SIG-M5 treated with dmso at 0.1 percent for 504 hours (cell line): ENCODE data around the gene SMIM24.
"Not testable (repeated sequence)": the region's sequence is repeated elsewhere in the genome, so short reads cannot be mapped to it uniquely, and the experiment has no call there.

Experiments used
- DNase-seq: peaks from one replicate; lab custom pipeline; 2025; ENCODE audit not compliant: unreplicated experiment; lab: John Stamatoyannopoulos, UW

SMIM24 gene

DNA sequence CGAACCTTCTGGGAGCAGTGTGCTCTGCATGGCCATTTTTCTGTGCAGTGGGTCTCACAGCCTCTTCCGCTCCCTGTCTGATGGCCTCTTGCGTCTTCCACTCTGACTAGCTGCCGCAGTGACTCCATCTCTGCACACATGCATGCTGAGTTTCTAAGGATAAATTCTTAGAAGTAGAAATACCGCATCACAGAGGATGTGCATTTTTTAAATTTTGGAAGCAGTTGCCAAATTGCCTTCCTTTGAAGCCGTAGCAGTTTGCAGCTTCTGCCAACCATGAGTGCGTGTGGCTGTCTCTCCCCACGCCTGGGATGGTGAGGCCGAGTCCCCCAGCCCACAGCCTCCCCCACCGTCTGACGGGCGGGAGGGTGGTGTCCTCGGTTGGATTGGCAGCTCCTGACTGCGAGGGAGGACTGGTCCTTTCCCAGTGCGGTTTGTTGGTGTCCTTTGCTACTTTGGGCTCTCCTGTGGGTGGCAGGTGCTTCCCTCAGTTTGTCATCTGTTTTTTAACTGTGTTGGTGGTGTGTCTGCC lies 35.6 kb upstream of the SMIM24 start:
- DNase-seq: no peak

DNA sequence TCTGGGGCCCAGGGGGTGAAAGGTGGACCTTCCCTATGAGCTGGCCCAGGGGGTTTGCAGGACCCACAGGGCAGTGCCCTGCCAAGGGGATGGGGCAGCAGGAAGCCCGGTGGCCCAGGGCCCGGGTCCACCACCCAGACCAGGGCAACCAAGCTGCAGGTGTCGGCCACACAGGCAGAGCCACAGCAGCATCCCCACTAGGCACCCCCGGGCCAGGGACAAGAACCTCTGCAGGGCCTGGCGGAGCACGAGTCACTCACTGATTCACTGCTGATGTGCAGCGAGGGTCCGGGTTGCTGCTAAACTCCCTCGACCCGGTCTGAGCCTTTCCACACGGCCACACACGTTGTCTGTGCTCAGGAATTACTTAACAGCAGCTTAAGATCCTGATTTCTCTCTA lies 34.6 kb upstream of the SMIM24 start:
- no peak for DNase-seq

DNA sequence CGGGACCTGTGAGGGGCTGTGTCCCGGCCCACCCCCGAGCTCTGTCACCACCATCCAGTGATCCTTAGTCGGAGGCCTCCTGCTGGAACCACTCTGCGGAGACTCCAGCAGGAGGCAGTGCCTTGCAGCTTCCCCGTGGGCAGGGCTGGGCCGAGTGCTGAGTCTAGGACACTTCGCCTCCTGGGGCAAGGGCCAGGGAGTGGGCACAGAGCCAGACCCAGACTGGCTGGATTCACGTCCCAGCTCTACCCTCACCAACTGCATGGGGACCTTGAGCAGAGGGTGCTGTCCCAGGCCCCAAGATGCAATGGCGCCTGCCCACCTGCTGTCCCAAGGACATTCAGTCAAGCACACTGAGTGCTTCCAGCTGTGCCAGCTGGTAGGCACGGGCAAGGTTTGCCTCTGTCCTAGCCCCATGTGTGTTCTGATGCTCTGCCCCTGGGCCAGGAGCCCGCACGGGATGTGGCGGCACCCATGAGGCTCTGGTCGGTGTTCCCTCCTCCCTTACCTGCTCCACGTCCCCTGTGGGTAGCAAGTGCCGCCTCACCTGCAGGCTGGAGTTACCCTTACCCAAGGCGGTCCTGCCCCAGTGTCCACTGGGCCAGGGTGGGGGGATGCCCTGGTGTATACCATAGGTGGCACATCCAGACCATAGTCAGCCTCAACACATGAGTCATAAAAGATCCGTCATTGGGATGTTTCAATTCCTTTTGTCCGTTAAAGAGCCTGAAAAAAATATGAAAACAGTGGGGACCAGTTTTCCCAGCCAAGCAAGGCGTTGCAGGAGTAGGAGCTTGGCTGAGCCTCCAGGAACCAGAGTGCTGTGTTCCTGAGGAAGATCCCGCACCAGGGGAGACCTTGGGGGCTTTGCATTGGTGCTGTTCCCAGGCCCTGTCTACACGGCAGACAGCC lies 33.2 kb upstream of the SMIM24 start:
- no peak for DNase-seq

DNA sequence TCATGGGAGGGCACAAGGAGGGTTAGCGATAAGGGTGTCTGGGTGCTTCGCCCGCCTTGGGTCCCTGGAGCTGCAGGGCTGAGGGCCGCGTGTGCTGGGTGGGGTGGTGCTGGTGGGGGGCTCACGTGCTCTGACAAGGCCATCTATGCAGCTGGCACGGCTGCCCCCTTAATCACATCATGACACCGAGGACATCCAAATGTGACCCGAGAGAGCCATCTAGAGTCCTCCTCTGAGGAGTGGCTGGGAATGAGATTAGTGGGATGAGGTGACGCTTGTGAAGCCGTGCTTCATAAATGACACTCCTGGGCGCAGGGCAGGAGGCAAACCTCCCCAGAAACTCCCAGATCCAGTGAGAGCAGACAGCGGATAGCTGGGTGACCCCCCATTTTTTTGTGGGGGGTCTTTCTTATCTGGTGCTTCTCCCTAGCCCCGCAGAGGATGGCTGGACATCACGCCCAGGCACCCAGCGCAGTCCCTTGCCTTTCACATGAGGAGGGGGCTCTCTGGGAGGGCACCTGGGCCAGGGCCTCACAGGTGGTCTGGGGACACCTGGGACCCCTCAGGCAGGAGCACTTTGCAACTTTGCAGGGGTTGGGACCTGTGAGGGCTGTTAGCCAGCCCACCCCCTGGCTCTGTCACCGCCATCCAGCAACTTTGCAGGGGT lies 32.4 kb upstream of the SMIM24 start:
- no peak for DNase-seq

DNA sequence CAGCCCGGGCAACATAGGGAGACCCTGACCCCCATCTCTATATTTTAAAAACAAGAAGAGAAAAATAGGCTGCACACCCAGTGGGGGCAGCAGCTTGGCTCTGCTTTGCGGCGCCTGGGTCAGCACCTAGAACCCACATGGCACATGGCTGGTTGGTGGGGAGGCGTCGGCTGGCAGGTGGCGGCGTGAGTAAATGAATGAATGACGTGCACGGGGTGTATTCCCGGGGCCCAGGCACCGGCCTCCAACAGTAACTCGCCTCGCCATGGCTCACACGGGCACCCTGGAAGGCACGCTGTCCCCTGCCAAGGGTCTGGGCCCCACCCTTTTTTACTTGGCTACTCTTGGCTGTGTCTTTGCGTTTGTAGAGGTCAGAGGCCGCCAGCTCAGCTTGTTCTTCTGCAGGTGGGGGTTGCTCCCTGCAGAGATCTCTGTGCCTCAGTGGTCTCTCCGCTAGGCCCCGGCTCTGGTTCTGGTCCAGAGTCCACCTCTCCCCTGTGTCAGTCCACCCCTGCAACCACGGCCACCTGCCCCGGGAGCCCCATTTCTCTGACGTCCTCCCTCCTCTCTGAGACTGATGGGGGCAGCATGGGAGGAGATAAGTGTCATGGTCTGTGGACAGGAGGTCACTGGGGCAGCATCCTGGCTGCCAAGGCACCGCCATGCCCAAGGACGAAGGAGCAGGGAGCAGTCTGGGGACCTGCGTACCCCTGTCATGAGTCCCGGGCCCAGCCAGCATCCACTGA lies 31.4 kb upstream of the SMIM24 start:
- DNase-seq: no peak

DNA sequence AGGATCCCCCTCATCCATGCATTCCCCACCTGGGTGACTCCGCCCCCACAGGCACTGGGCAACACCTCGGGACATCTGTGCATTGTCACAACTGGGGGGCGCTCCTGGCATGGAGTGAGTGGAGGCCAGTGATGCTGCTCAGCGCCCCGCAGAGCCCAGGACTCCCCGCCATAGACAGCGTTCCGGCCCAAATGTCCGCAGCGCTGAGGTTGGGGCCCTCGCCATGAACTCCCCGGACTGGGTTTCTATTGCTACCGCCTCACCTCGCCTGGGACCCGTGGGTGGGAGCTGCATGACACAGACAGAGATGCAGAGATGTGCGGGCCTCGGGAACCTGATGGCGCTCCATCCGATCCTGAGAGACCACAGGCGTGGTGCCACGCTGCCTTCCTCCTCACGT lies 30.4 kb upstream of the SMIM24 start:
- no peak for DNase-seq

DNA sequence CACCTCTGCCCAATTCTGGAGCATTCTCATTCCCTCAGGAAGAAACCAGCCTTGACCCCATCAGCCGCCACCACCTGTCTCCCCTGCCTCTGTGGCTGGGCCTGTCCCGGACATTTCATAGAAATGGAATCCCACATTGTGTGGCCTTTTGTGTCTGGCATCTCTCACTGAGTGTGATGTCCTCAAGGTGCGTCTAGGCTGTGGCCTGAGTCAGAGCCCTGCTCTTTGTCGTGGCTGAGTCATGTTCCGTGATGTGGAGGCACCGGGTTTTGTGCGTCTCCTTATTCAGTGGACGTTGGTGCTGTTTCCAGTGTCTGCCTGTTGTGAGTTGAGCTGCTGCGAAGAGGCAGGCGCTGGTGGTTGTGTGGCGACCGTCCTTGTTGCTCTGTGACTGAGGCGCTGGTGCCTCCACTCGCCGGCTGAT lies 29.3 kb upstream of the SMIM24 start:
- no peak for DNase-seq

DNA sequence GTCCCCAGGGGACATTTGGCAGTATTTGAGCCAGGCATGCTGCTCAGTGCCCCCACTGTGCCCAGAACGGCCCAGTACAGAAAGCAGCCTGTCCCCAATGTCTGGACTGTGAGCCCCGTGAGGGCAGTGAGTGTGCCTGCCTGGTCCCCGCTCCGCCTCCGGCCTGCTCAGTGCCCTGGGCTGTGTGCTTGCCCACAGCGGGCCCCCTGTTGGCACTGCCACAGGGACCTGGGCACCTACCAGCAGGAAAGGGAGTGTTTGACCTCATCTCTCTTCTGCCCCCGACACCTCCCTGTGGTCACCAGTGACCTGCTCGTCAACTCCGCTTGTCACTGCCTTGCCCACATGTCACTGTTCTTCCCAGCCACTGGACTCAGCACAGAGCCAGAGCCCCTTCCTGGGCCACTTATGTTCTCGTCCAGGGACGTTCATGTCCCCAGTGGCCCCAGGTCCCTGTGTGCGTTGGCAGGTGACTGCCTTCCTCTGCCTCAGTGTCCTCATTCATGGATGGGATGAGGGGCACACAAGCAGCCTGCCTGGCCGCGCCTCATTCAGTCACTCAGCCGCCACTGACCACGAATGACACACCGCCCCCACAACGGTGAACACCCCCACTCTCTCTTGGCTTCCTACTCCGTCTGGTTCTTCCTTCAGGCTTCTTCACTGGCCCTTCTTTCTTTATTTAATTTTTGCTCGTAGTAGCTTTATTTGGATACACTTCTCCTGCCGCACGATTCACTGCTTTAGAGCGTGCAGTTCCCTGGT lies 28.6 kb upstream of the SMIM24 start:
- no peak for DNase-seq

DNA sequence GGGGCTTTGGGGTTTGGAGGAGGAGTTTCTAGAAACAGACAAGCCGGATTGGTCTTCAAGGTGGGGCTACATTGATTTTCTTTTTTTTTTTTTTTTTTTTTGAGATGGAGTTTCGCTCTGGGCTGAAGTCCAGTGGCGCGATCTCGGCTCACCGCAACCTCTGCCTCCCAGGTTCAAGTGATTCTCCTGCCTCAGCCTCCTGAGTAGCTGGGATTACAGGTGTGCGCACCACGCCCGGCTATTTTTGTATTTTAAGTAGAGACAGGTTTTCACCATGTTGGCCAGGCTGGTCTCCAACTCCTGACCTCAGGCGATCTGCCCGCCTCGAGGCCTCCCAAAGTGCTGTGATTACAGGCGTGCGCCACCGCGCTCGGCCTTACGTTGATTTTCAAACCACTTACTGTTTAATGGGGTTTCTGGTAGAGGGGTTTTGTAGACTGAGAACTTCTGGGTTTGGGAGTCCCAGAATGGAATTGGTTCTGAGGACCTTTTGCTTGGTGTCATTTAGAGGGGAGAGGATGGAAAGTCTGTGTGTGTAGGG lies 27.9 kb upstream of the SMIM24 start:
- DNase-seq: not testable (repeated sequence)

DNA sequence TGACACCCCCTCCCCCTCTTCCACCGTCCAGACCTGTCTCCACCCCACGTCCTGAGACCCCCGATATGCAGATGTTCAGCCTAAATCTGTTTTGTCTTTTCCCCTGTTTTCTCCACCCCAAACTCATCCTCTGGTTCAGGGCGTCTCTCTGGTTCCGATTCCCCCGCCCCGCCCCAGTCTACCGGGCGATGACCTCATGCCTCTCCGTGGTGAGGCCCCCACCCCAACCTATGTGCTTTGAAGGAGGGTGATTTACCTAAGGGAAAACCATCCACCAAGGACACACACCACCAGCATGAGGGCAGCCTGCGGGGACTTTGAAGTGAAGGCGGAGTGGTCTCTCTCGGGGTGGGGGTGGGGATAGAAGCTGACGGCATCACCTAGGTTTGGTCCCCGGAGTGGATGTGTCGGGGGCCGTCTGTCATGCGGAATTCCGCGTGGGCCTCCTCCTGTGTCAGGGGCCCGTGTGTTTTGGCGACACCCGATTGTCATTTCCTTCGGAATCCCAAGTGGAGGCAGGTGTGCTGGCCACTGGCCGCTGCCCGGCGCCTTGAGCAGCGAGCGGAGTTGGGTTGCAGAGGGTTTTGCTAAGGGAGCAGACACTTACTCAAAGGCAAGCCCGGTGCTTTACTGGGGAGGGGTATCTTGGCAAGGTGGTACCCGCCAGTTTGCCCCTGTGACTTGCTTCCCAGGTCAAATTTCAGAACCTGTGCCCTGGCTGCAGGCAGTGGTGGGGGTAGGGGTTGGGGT lies 27.2 kb upstream of the SMIM24 start:
- no peak for DNase-seq

DNA sequence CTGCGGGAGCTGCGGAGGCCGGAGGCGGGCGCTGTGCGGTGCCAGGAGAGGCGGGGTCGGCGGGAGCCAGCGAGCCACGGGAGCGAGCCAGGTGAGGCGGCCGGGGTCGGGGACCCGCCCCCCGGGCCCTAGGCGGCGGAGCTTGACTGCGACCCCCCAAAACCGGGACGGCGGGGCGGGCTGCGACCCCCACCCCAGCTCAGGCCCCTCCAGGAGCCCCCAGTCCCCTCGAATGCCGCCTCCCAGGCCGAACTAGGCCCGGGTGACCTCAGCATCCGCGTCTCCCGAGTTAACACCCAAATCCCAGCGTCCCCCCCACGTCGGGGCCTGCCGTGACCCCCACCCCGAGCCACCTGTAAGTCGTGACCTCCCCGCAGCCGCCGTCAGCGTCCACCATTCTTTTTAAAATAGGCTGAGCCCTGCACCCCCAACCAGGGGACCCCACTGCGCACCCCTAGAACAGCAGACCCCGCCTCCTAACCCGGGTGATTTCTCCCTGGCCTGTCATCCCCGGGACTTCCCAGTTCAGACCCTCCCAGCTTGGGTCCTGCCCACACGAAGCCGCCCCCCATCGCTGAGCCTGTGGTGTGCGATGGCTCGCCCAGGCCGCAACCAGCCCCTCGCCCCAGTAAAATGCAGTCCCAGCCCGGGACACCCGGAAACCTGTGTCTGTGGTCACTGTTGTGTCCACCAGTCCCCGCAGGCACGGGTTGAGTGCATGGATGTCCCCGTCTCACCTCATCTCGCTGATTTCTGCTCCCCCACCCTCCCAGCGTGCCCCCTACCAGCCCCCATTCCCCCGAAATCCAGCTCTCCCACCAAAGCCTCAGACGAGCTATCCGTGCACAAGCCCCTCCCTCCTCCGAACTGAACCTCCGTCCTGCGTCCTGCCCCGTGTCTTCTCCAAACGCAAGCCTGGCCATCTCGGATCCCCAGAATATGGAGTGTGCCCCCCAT lies 26.3 kb upstream of the SMIM24 start:
- no peak for DNase-seq

DNA sequence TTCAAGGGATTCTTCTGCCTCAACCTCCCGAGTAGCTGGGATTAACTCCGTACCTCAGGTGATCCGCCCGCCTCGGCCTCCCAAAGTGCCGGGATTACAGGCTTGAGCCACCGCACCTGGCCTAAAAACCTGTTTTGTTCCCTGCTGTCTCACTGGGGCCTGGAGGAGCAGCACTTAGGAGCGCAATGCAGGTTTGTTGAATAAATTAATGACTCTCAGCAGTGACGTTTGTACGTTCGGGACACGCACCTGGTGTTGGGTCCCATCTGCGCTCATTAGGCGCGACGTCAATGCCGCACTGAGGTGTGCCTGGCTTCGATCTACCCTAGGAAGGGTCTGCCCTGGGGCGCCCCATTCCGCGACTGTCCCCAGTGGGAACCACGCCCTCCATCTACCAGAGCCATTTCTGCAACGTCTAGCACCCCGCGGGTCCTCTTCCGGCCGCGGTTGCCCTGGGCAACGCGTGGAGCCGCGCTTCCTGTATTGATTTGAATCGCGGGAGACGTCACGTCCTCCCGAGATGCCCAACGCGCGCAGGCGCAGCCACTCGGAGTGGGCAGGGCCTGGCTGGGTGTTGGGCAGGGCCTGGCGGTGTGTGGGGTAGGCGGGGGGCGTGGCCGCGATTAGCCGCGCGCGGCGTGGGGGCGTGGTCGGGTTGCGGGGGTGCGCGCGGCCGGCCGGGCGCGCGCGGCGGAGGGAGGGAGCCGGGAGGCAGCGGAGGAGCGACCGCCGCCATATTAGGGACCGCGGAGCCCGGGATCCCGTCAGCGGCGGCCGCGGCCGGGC lies 25.5 kb upstream of the SMIM24 start, which contains the start of gene FZR1:
FZR1 (plus strand) TSS at position 714 of the 786 bp plus-strand sequence. CDS start 16,679 bp downstream, outside the sequence.
- DNase-seq: peak; percentile 93

DNA sequence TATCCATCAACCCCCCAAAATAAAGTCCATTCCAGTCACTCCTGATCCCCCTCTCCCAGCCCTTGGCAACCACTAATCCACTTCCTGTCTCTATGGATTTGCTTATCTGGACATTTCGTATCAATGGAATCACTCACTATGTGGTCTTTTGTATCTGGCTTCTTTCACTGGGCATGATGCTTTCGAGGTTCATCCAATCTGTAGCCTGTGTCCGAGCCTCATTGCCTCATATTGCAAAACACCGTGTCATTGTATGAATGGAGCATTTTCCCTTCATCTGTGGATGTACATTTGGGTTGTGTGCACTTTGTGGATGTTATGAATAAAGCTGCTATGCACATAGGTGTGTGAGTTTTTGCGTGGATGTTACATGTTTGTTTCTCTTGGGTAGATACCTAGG lies 24.4 kb upstream of the SMIM24 start:
- no peak for DNase-seq

DNA sequence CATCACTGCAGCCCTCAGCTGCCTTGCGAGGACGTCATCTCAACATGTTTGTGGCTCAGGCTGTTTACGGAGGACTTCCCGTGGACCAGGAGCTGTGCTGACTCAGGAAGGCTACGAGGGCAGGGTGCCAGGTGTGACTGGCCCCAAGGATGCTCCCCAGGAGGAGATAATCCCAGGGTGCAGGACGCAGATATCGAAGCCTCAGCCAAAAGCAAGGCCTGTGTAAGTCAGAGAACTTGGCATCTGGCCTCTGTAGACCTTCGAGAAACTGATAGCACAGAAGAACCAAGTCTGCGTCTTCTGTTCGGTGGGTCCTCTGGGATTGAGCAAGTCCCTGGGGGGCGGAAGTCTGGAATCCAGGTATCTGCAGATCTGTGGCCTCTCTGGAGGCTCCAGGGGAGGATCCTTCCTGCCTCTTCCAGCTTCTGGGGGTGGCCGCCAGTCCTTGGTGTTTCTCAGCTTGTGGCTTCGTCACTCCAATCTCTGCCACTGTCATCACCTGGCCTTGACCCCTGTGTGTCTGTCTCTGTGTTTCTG lies 22.8 kb upstream of the SMIM24 start:
- DNase-seq: no peak

DNA sequence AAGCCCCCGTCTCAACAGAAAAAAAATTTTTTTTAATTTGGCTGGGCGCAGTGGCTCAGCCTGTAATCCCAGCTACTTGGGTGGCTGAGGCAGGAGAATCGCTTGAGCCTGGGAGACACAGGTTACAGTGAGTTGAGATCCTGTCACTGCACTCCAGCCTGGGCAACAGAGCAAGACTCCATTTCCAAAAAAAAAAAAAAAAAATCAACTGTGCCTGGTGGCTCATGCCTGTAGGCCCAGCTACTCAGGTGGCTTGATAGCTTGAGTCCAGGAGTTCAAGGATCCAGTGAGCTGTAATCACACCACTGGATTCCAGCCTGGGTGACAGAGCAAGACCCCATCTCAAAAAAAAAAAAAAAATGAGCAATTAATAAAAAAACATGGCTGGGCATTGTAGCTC lies 21.5 kb upstream of the SMIM24 start:
- no peak for DNase-seq

DNA sequence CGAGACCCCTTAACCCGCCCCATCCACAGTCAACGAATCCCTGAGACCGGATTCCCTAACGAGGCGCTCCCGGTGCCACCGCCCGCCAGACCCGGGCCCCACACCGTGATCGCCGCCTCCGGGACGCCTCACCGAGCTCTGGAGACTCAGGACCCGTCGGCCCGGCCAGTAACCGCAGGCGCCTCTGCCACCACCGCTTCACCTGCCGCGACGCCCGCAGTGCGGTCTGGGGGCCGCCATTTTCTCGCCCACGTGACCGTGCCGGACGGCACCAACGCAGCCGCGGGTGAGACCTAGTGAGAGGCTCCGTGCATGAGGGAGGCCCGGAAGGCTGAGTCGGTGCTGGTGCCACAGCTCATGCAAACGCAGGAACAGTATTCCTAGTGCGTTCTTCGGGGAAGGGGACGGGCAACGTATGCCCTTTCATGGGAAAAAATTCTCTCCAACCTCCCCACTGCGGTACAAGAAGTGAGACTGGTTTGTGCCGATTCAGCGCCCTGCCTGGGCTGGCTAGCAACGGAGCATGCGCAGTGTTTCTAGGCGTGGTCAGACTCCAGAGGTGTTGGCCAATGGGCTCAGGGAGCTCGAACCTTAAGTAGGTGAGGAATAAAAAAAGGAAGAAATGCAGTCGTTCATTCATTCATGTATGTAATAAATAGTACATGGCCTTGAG lies 20.2 kb upstream of the SMIM24 start, which contains the start of gene DOHH:
DOHH (minus strand) TSS at position 246 of the 673 bp plus-strand sequence. CDS start 3,860 bp downstream, outside the sequence.
- peak; percentile 91 for DNase-seq
